Liver (tissue), 9 donors: ENCODE data around the gene SDK2. TPM values are rescaled to one million over a fixed set of nuclear protein-coding genes. Genes with fewer than 3 reads are reported as not detected.

Source experiments
- DNase-seq: peaks from one replicate; pipeline ENCODE4 v3.0.0-alpha.2; 2017; ENCODE audit warnings: low spot score
- H3K27ac ChIP-seq, 2 donors: one replicate each; pipeline ENCODE4 v1.7.0; 2013; ENCODE audit warnings: inconsistent platforms in 2 of 2, low read length in 2 of 2, control low read depth in 1 of 2, low read depth in 1 of 2, mild to moderate bottlenecking in 1 of 2
- H3K27me3 ChIP-seq, 4 donors: one replicate each; pipeline versions ENCODE4 v1.6.1 to v1.7.0; 2013; ENCODE audit warnings: low read length in 3 of 4, inconsistent platforms in 1 of 4, mild to moderate bottlenecking in 1 of 4, moderate library complexity in 1 of 4; ENCODE audit not compliant: control insufficient read depth in 4 of 4, insufficient read depth in 4 of 4
- H3K36me3 ChIP-seq, 4 donors: one replicate each; pipeline versions ENCODE4 v1.6.1 to v1.7.0; 2013; ENCODE audit warnings: low read length in 3 of 4, mild to moderate bottlenecking in 3 of 4, low read depth in 1 of 4, moderate library complexity in 1 of 4; ENCODE audit not compliant: control insufficient read depth in 4 of 4, insufficient read depth in 3 of 4
- H3K4me1 ChIP-seq, 4 donors: one replicate each; pipeline versions ENCODE4 v1.6.1 to v1.7.0; 2013; ENCODE audit warnings: low read length in 3 of 4, mild to moderate bottlenecking in 3 of 4, moderate library complexity in 1 of 4; ENCODE audit not compliant: control insufficient read depth in 4 of 4, insufficient read depth in 4 of 4
- H3K4me3 ChIP-seq, 3 donors: one replicate each; pipeline versions ENCODE4 v1.6.1 to v1.7.0; 2013; ENCODE audit warnings: low read length in 3 of 3, control low read depth in 1 of 3, low read depth in 1 of 3, mild to moderate bottlenecking in 1 of 3
- H3K9ac ChIP-seq, 2 donors: one replicate each; pipeline ENCODE4 v1.7.0; 2013; ENCODE audit warnings: low read length in 2 of 2, mild to moderate bottlenecking in 2 of 2, moderate library complexity in 2 of 2, control low read depth in 1 of 2, low read depth in 1 of 2
- H3K9me3 ChIP-seq, 4 donors: one replicate each; pipeline versions ENCODE4 v1.6.1 to v1.7.0; 2013; ENCODE audit warnings: low read length in 3 of 4; ENCODE audit not compliant: control insufficient read depth in 4 of 4
- EGR1 ChIP-seq, 2 donors: IDR thresholded peaks; 2 replicates each; pipeline ENCODE4 v1.6.1; 2016 to 2018; ENCODE audit warnings: antibody characterized with exemption in 2 of 2, low read depth in 2 of 2
- FOXA2 ChIP-seq: IDR thresholded peaks from 2 replicates; pipeline ENCODE4 v1.6.1; 2016; ENCODE audit warnings: antibody characterized with exemption
- HNF4G ChIP-seq: IDR thresholded peaks from 2 replicates; pipeline ENCODE4 v1.6.1; 2016; ENCODE audit warnings: antibody characterized with exemption
- JUND ChIP-seq, 2 donors: IDR thresholded peaks; 2 replicates each; pipeline ENCODE4 v1.6.1; 2016; ENCODE audit warnings: antibody characterized with exemption in 2 of 2
- RAD21 ChIP-seq, 2 donors: IDR thresholded peaks; 2 replicates each; pipeline ENCODE4 v1.6.1; 2016; ENCODE audit warnings: antibody characterized with exemption in 2 of 2, mild to moderate bottlenecking in 2 of 2
- RXRA ChIP-seq, 2 donors: IDR thresholded peaks; 2 replicates each; pipeline ENCODE4 v1.6.1; 2017 to 2018; ENCODE audit warnings: antibody characterized with exemption in 2 of 2, mild to moderate bottlenecking in 1 of 2
- YY1 ChIP-seq: IDR thresholded peaks from 2 replicates; pipeline ENCODE4 v1.6.1; 2016; ENCODE audit warnings: antibody characterized with exemption, mild to moderate bottlenecking
- WGBS: extraction: QIAGEN DNeasy Blood & Tissue Kit; methylation state at CpG from one replicate; pipeline ENCODE4 v1.1.7; 2013; 5-methylcytosine and 5-hydroxymethylcytosine counted together
- polyA plus RNA-seq, 2 donors: library from polyadenylated mRNA; stranded (reverse) in 1 of 2; unstranded in 1 of 2; fragments of 200-250 nt in 1 of 2; fragments of >200 nt in 1 of 2; fragmentation: Nextera tagmentation in 1 of 2; extraction: Ambion mirVana in 1 of 2; gene quantifications; one replicate each; pipeline versions ENCODE4 v1.2.1 to v1.2.3, GENCODE V29; 2013 to 2015
- total RNA-seq, 2 donors: library from RNA; depleted of rRNA; stranded (reverse); fragments of >200 nt; gene quantifications; one replicate each; pipeline ENCODE4 v1.2.3, GENCODE V29; 2014
- TF ChIP-seq, protein P1 (sequence below): IDR thresholded peaks from 2 replicates; pipeline ENCODE4 v1.6.1; 2016; ENCODE audit warnings: antibody characterized with exemption, mild to moderate bottlenecking
- TF ChIP-seq, protein P2 (sequence below): IDR thresholded peaks from 2 replicates; pipeline ENCODE4 v1.6.1; 2016; ENCODE audit warnings: antibody characterized with exemption
- TF ChIP-seq, protein P3 (sequence below): IDR thresholded peaks from 2 replicates; pipeline ENCODE4 v1.6.1; 2016; ENCODE audit warnings: antibody characterized with exemption
- TF ChIP-seq, protein P4 (sequence below): IDR thresholded peaks from 2 replicates; pipeline ENCODE4 v1.6.1; 2016; ENCODE audit warnings: antibody characterized with exemption
- TF ChIP-seq, protein P5 (sequence below): fragments of 150-350 bp; IDR thresholded peaks from 2 replicates; pipeline ENCODE4 v1.5.1; 2017; ENCODE audit warnings: improper control_type of control experiment, low read depth, low read length; ENCODE audit not compliant: missing input control
- donor health status: healthy.
- donor health status: healthy.
- donor health status: healthy.
- donor health status: healthy.
- donor health status: healthy.

The SDK2 gene
- total and polyA plus RNA-seq, 4 donors, result 0.05 to 0.42 (median 0.10) TPM

DNA sequence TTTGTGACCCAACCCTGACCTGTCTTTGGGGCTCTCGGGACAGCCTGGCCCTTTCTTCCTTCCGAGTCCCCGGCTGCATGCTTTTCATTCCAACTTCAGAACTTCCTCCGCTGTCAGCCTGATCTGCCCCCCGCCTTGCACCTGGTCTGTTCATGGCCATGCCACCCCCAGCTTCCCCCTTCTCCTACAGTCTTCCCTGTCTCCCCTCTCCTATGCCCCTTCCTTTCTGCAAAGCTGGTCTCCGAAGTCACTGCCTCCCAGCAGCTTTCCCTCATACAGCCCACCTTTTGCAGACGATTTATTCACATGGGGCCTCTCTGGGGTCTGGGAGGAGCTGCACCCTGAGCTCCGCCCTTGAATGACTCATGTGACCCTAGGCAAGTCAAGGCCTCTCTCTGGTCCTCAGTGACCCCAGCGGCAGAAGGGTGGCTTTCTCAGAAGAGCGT is 47.1 kb upstream of the SDK2 start (continued):
- TF ChIP-seq, protein P1, sequence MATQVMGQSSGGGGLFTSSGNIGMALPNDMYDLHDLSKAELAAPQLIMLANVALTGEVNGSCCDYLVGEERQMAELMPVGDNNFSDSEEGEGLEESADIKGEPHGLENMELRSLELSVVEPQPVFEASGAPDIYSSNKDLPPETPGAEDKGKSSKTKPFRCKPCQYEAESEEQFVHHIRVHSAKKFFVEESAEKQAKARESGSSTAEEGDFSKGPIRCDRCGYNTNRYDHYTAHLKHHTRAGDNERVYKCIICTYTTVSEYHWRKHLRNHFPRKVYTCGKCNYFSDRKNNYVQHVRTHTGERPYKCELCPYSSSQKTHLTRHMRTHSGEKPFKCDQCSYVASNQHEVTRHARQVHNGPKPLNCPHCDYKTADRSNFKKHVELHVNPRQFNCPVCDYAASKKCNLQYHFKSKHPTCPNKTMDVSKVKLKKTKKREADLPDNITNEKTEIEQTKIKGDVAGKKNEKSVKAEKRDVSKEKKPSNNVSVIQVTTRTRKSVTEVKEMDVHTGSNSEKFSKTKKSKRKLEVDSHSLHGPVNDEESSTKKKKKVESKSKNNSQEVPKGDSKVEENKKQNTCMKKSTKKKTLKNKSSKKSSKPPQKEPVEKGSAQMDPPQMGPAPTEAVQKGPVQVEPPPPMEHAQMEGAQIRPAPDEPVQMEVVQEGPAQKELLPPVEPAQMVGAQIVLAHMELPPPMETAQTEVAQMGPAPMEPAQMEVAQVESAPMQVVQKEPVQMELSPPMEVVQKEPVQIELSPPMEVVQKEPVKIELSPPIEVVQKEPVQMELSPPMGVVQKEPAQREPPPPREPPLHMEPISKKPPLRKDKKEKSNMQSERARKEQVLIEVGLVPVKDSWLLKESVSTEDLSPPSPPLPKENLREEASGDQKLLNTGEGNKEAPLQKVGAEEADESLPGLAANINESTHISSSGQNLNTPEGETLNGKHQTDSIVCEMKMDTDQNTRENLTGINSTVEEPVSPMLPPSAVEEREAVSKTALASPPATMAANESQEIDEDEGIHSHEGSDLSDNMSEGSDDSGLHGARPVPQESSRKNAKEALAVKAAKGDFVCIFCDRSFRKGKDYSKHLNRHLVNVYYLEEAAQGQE, result no peak
- TF ChIP-seq RXRA (IDR thresholded peaks at IDR 0.05), result no peak
- no peak for TF ChIP-seq FOXA2
- no peak for TF ChIP-seq HNF4G

DNA sequence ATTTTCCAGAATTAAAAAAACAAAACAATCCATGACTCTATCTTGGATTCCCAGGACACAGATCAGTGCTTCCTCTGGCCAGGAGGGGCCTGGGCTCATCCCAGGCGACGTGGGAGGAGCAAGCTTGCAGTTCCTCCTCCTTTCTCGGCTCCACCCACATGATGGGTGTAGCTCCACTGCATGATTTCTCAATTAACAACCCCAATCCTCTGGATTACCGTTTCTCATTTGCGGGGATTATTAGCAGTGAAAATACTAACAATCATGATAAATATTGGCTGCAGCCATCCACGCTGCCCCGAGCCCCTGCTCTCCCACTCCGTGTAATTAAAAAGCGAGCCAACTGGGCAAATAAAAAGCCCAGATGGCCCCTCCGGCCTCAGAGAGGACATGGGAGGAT is 46.4 kb upstream of the SDK2 start:
- no peaks in the 10 kb centered on the region for H3K4me1 ChIP-seq
- H3K27ac ChIP-seq, result no peak overlapping the region
- no peaks in the 10 kb centered on the region for H3K36me3 ChIP-seq
- no peaks in the 10 kb centered on the region for H3K27me3 ChIP-seq
- DNase-seq, result no peak
- no peak overlapping the region for H3K9ac ChIP-seq
- H3K9me3 ChIP-seq, result no peaks in the 10 kb centered on the region
- TF ChIP-seq EGR1 (IDR thresholded peaks at IDR 0.05; ENCODE audit: low read depth in 2 of 2) (no peak), RAD21 (IDR thresholded peaks at IDR 0.05) (no peak), HNF4G (no peak), YY1 (no peak), FOXA2 (no peak), JUND (IDR thresholded peaks at IDR 0.05) (no peak)
- TF ChIP-seq, protein P2, sequence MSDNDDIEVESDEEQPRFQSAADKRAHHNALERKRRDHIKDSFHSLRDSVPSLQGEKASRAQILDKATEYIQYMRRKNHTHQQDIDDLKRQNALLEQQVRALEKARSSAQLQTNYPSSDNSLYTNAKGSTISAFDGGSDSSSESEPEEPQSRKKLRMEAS, result no peak
- TF ChIP-seq, protein P3, sequence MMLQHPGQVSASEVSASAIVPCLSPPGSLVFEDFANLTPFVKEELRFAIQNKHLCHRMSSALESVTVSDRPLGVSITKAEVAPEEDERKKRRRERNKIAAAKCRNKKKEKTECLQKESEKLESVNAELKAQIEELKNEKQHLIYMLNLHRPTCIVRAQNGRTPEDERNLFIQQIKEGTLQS, result no peak
- TF ChIP-seq, protein P1, result no peak
- TF ChIP-seq, protein P4, sequence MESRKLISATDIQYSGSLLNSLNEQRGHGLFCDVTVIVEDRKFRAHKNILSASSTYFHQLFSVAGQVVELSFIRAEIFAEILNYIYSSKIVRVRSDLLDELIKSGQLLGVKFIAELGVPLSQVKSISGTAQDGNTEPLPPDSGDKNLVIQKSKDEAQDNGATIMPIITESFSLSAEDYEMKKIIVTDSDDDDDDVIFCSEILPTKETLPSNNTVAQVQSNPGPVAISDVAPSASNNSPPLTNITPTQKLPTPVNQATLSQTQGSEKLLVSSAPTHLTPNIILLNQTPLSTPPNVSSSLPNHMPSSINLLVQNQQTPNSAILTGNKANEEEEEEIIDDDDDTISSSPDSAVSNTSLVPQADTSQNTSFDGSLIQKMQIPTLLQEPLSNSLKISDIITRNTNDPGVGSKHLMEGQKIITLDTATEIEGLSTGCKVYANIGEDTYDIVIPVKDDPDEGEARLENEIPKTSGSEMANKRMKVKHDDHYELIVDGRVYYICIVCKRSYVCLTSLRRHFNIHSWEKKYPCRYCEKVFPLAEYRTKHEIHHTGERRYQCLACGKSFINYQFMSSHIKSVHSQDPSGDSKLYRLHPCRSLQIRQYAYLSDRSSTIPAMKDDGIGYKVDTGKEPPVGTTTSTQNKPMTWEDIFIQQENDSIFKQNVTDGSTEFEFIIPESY, result no peak
- TF ChIP-seq, protein P5, sequence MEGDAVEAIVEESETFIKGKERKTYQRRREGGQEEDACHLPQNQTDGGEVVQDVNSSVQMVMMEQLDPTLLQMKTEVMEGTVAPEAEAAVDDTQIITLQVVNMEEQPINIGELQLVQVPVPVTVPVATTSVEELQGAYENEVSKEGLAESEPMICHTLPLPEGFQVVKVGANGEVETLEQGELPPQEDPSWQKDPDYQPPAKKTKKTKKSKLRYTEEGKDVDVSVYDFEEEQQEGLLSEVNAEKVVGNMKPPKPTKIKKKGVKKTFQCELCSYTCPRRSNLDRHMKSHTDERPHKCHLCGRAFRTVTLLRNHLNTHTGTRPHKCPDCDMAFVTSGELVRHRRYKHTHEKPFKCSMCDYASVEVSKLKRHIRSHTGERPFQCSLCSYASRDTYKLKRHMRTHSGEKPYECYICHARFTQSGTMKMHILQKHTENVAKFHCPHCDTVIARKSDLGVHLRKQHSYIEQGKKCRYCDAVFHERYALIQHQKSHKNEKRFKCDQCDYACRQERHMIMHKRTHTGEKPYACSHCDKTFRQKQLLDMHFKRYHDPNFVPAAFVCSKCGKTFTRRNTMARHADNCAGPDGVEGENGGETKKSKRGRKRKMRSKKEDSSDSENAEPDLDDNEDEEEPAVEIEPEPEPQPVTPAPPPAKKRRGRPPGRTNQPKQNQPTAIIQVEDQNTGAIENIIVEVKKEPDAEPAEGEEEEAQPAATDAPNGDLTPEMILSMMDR, result no peak
- H3K4me3 ChIP-seq, result no peak overlapping the region
- WGBS, result 77% methylated on average over 10 of the region's 10 CpGs
